ENCODE measurements around the gene MTAP.
A peak's percentile ranks its signal among the peaks of the same experiment; 100 is the strongest.

Gene MTAP

DNA sequence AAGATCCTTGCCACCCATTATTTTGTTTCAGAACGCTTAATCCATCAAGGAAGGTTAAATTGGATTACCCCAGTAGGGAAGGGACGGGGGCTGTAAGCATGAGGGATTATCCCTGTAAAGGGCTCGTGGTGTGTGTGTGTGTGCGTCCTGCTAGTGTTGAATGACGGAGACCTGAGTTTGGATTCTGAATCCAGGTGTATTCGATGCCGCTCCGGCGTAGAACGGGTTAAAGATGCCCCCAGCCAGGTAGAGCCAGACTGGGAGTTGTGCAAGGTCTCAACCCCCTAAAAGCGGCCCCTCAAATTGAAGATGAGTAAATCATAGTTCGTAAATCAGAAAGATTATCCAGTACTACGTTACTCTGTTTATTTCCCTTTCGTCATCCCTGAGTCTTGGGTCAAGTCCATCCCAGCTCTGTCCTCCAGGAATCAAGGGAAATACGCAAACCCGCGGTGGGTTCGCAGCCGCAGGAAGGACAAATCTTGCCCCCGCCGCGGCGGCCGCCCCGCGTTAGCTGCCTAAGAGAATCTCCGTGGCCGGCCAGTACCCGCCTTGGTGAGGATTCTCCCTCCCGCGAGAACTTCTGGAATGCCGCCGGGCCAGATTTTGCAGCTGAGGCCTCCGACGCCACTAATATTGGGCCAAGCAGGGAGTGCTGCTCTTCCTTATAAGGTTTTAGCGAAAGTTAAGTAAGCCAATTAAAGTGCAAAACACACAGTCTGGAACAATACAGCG is 586 bp upstream of the MTAP start:
- H3K4me1 ChIP-seq (ENCODE audit: insufficient read depth, low read length): peaks cover 43% of the 10 kb centered on the region
- H4K20me1 ChIP-seq (ENCODE audit: insufficient read depth, low read length): peaks cover 26% of the 10 kb centered on the region; the same call in 1 of the 2 replicates
- H3K4me3 ChIP-seq (ENCODE audit: low read depth in 1 of 2, low read length in 2 of 2): peak overlapping the region; percentile 77 to 80; a peak in 3 of 4 replicates
- H3K4me2 ChIP-seq (ENCODE audit: insufficient read depth, low read length): peak overlapping the region; percentile 79
- ATAC-seq (ENCODE audit: insufficient read depth, low read depth): no peak
- H2AFZ ChIP-seq (ENCODE audit: low read depth, low read length): peak overlapping the region; percentile 95
- H3K9me3 ChIP-seq (ENCODE audit: insufficient read depth, low read length, severe bottlenecking): no peaks in the 10 kb centered on the region
- DNase-seq: peak; percentile 37
- H3K9ac ChIP-seq (ENCODE audit: low read depth, low read length): peak overlapping the region; percentile 76
- peaks cover 53% of the 10 kb centered on the region for H3K79me2 ChIP-seq (ENCODE audit: insufficient read depth, low read length)
- peaks cover 20% of the 10 kb centered on the region for H3K36me3 ChIP-seq (ENCODE audit: insufficient read depth, low read length)
- peak overlapping the region; percentile 89 for H3K27ac ChIP-seq (ENCODE audit: low read length)
- TF ChIP-seq, protein P1, sequence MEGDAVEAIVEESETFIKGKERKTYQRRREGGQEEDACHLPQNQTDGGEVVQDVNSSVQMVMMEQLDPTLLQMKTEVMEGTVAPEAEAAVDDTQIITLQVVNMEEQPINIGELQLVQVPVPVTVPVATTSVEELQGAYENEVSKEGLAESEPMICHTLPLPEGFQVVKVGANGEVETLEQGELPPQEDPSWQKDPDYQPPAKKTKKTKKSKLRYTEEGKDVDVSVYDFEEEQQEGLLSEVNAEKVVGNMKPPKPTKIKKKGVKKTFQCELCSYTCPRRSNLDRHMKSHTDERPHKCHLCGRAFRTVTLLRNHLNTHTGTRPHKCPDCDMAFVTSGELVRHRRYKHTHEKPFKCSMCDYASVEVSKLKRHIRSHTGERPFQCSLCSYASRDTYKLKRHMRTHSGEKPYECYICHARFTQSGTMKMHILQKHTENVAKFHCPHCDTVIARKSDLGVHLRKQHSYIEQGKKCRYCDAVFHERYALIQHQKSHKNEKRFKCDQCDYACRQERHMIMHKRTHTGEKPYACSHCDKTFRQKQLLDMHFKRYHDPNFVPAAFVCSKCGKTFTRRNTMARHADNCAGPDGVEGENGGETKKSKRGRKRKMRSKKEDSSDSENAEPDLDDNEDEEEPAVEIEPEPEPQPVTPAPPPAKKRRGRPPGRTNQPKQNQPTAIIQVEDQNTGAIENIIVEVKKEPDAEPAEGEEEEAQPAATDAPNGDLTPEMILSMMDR (IDR thresholded peaks at IDR 0.05; ENCODE audit: borderline replicate concordance, extremely low read depth, low read length, poor library complexity, severe bottlenecking): no peak
- TF ChIP-seq EZH2 (IDR thresholded peaks at IDR 0.05; ENCODE audit: borderline replicate concordance, low read depth, low read length, severe bottlenecking): no peak
- H3K27me3 ChIP-seq (ENCODE audit: insufficient read depth, low read length, poor library complexity): peaks cover 13% of the 10 kb centered on the region

DNA sequence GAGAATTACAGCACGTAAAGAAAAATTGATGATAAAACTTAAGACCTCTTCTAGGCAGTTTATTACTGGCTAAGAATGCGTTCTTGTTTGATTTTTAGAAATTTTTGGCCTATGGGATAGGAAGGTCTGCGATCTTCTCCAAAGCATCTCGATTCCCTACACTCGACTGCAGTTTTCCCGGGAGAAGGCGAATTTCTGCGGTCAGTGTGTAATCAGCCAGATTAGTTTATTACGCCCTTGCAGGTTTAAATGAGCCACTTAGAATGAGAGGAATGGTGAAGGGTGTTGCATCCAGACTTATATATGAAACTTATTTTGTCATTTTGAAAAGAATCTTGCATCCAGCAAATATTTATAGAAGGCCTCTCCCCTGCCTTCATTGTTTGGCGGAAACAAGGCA is 1.2 kb downstream of the MTAP start:
- Histone ChIP-seq H3K27ac (ENCODE audit: low read length) (peak overlapping the region; percentile 89), H3K9me3 (ENCODE audit: insufficient read depth, low read length, severe bottlenecking) (no peaks in the 10 kb centered on the region), H3K79me2 (ENCODE audit: insufficient read depth, low read length) (peaks cover 71% of the 10 kb centered on the region), H4K20me1 (ENCODE audit: insufficient read depth, low read length) (peaks cover 39% of the 10 kb centered on the region; the same call in 1 of the 2 replicates), H3K4me2 (ENCODE audit: insufficient read depth, low read length) (peak overlapping the region; percentile 79), H3K36me3 (ENCODE audit: insufficient read depth, low read length) (peaks cover 37% of the 10 kb centered on the region), H3K27me3 (ENCODE audit: insufficient read depth, low read length, poor library complexity) (no peaks in the 10 kb centered on the region), H3K9ac (ENCODE audit: low read depth, low read length) (peak overlapping the region; percentile 76), H3K4me1 (ENCODE audit: insufficient read depth, low read length) (peaks cover 43% of the 10 kb centered on the region), H3K4me3 (ENCODE audit: low read depth in 1 of 2, low read length in 2 of 2) (peak overlapping the region; percentile 77 to 80), H2AFZ (ENCODE audit: low read depth, low read length) (peak overlapping the region; percentile 95; the same call in 1 of the 2 replicates)
- DNase-seq (no peak), ATAC-seq (ENCODE audit: insufficient read depth, low read depth) (no peak)
- TF ChIP-seq EZH2 (IDR thresholded peaks at IDR 0.05; ENCODE audit: borderline replicate concordance, low read depth, low read length, severe bottlenecking): no peak
- TF ChIP-seq, protein P1 (IDR thresholded peaks at IDR 0.05; ENCODE audit: borderline replicate concordance, extremely low read depth, low read length, poor library complexity, severe bottlenecking): no peak

DNA sequence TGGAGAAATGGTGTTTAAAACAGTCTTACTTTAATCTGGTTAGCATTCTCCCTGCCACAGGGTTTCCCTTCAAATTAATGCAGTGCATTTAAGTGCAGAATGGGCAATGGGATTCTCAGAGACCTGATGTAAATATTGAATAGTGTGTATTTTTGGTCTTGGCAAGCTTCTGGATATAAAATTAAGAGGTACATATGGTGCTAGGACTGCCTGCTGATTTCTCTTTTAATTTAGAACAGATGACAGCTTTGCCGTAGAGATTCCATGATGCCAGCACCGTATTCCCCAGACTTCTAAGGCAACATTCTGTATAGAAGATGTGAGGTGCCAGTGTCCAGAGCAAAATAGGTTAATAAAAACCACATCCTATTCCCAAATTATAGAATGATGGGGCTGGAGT is 1.9 kb downstream of the MTAP start:
- no peaks in the 10 kb centered on the region for H3K9me3 ChIP-seq (ENCODE audit: insufficient read depth, low read length, severe bottlenecking)
- H3K4me1 ChIP-seq (ENCODE audit: insufficient read depth, low read length): peaks cover 43% of the 10 kb centered on the region
- no peak for DNase-seq
- no peak for ATAC-seq (ENCODE audit: insufficient read depth, low read depth)
- no peaks in the 10 kb centered on the region for H3K27me3 ChIP-seq (ENCODE audit: insufficient read depth, low read length, poor library complexity)
- peak overlapping the region; percentile 89 for H3K27ac ChIP-seq (ENCODE audit: low read length)
- no peak overlapping the region for H2AFZ ChIP-seq (ENCODE audit: low read depth, low read length)
- H3K36me3 ChIP-seq (ENCODE audit: insufficient read depth, low read length): peaks cover 43% of the 10 kb centered on the region
- TF ChIP-seq, protein P1 (IDR thresholded peaks at IDR 0.05; ENCODE audit: borderline replicate concordance, extremely low read depth, low read length, poor library complexity, severe bottlenecking): no peak
- TF ChIP-seq EZH2 (IDR thresholded peaks at IDR 0.05; ENCODE audit: borderline replicate concordance, low read depth, low read length, severe bottlenecking): no peak
- H3K4me2 ChIP-seq (ENCODE audit: insufficient read depth, low read length): peak overlapping the region; percentile 79
- H4K20me1 ChIP-seq (ENCODE audit: insufficient read depth, low read length): peaks cover 39% of the 10 kb centered on the region; the same call in 1 of the 2 replicates
- H3K79me2 ChIP-seq (ENCODE audit: insufficient read depth, low read length): peaks cover 78% of the 10 kb centered on the region
- peak overlapping the region; percentile 76 for H3K9ac ChIP-seq (ENCODE audit: low read depth, low read length)
- H3K4me3 ChIP-seq (ENCODE audit: low read depth in 1 of 2, low read length in 2 of 2): peak overlapping the region; percentile 77 to 80
